H1 (cell line): ENCODE results near the gene UNC80. TPM values are rescaled to one million over a fixed set of nuclear protein-coding genes. Genes with fewer than 3 reads are reported as not detected.

Source experiments
- CTCF ChIA-PET: fragments of 300-600 bp; sonication (Branson Sonifier 250); formaldehyde crosslinking; loops from one replicate; lab custom pipeline; 2021; ENCODE audit not compliant: partially characterized antibody; lab: Charles Lee
- POLR2A ChIA-PET: fragments of 300-600 bp; sonication (Branson Sonifier 250); formaldehyde crosslinking; loops from one replicate; lab custom pipeline; 2021; ENCODE audit warnings: inconsistent platforms; ENCODE audit not compliant: partially characterized antibody; lab: Charles Lee
- DNase-seq, 2 experiments: peaks; one replicate each; pipeline versions ENCODE4 v3.0.0 to v3.0.0-alpha.2; 2010 to 2022; ENCODE audit warnings: low spot score in 2 of 2, low read depth in 1 of 2, mixed read lengths in 1 of 2
- FAIRE-seq: peaks from 2 replicates; lab custom pipeline; 2011; peaks lifted over from hg19 to GRCh38; lab: Jason Lieb, UNC
- H2AFZ ChIP-seq: 2 replicates; pipeline ENCODE4 v1.8.1; 2012; ENCODE audit warnings: low read length, inconsistent platforms
- H2AK5ac ChIP-seq: 2 replicates; pipeline ENCODE4 v1.6.1; 2013; ENCODE audit warnings: low read depth, low read length
- H2BK120ac ChIP-seq: replicated peaks from 2 replicates; pipeline ENCODE3; 2013; ENCODE audit warnings: low read depth, low read length, inconsistent platforms
- H2BK12ac ChIP-seq: 2 replicates; pipeline ENCODE4 v1.6.1; 2013; ENCODE audit warnings: low read depth, low read length
- H2BK15ac ChIP-seq: 2 replicates; pipeline ENCODE4 v1.6.1; 2013; ENCODE audit warnings: low read length
- H2BK20ac ChIP-seq: 2 replicates; pipeline ENCODE4 v1.6.1; 2013; ENCODE audit warnings: low read length
- H2BK5ac ChIP-seq: 2 replicates; pipeline ENCODE4 v1.6.1; 2013; ENCODE audit warnings: low read depth, low read length
- H3K14ac ChIP-seq: 2 replicates; pipeline ENCODE4 v1.6.1; 2013; ENCODE audit warnings: inconsistent platforms; ENCODE audit not compliant: insufficient read length
- H3K18ac ChIP-seq: 2 replicates; pipeline ENCODE4 v1.6.1; 2013; ENCODE audit warnings: low read length; ENCODE audit errors: extremely low read depth
- H3K23ac ChIP-seq: 2 replicates; pipeline ENCODE4 v1.6.1; 2013; ENCODE audit warnings: inconsistent platforms; ENCODE audit not compliant: insufficient read length
- H3K23me2 ChIP-seq: 2 replicates; pipeline ENCODE4 v1.6.1; 2013; ENCODE audit warnings: low read depth, low read length
- H3K27ac ChIP-seq: 2 replicates; pipeline ENCODE4 v1.6.1; 2011; ENCODE audit warnings: low read depth, low read length, inconsistent platforms
- H3K27me3 ChIP-seq, 4 experiments: replicated peaks in 1 of 4; 1 replicate in 1 of 4; 2 replicates in 3 of 4; pipeline versions ENCODE4 v1.6.1 to v1.8.1; 2011 to 2013; ENCODE audit warnings: low read length in 3 of 4, mild to moderate bottlenecking in 3 of 4, inconsistent platforms in 2 of 4, mixed read lengths in 2 of 4, moderate library complexity in 1 of 4; ENCODE audit not compliant: control insufficient read depth in 3 of 4, insufficient read depth in 3 of 4; ENCODE audit errors: extremely low read depth in 1 of 4
- H3K36me3 ChIP-seq, 4 experiments: 2 replicates each; pipeline versions ENCODE4 v1.6.1 to v1.8.1; 2011 to 2013; ENCODE audit warnings: mild to moderate bottlenecking in 4 of 4, low read length in 3 of 4, moderate library complexity in 2 of 4, control low read depth in 1 of 4, inconsistent platforms in 1 of 4; ENCODE audit not compliant: insufficient read depth in 4 of 4, control insufficient read depth in 2 of 4
- H3K4ac ChIP-seq: replicated peaks from 2 replicates; pipeline ENCODE3; 2013; ENCODE audit warnings: low read length, low read depth, mixed read lengths, inconsistent platforms; ENCODE audit not compliant: insufficient read length
- H3K4me1 ChIP-seq, 4 experiments: replicated peaks in 1 of 4; 1 replicate in 1 of 4; 2 replicates in 3 of 4; pipeline versions ENCODE4 v1.6.1 to v1.8.1; 2011 to 2013; ENCODE audit warnings: low read length in 3 of 4, inconsistent platforms in 2 of 4, mixed read lengths in 1 of 4; ENCODE audit not compliant: insufficient read depth in 4 of 4, control insufficient read depth in 3 of 4
- H3K4me2 ChIP-seq, 2 experiments: 2 replicates each; pipeline versions ENCODE4 v1.6.1 to v1.8.1; 2011 to 2013; ENCODE audit warnings: low read depth in 2 of 2, low read length in 2 of 2, control low read depth in 1 of 2, inconsistent platforms in 1 of 2, mild to moderate bottlenecking in 1 of 2; ENCODE audit not compliant: insufficient read depth in 1 of 2
- H3K4me3 ChIP-seq, 4 experiments: fragments of 200-600, 300-600 bp in 1 of 4; sonication (generic), shearing (Covaris generic), sonication (Bioruptor Twin) in 1 of 4; 2 replicates each; pipeline versions ENCODE4 v1.5.1 to v1.8.1; 2011 to 2016; ENCODE audit warnings: low read length in 4 of 4, low read depth in 3 of 4, control low read depth in 2 of 4, inconsistent platforms in 2 of 4, mild to moderate bottlenecking in 2 of 4, mixed read lengths in 1 of 4, moderate library complexity in 1 of 4; ENCODE audit not compliant: insufficient read depth in 2 of 4; ENCODE audit errors: extremely low read depth in 1 of 4
- H3K56ac ChIP-seq: replicated peaks from 2 replicates; pipeline ENCODE3; 2013; ENCODE audit warnings: low read depth, mild to moderate bottlenecking, mixed read lengths, low read length, inconsistent platforms; ENCODE audit not compliant: insufficient read length
- H3K79me1 ChIP-seq: 2 replicates; pipeline ENCODE4 v1.6.1; 2013; ENCODE audit warnings: low read depth, low read length, control low read depth
- H3K79me2 ChIP-seq, 2 experiments: 2 replicates each; pipeline versions ENCODE4 v1.6.1 to v1.8.1; 2012 to 2013; ENCODE audit warnings: low read length in 2 of 2, mild to moderate bottlenecking in 2 of 2, inconsistent platforms in 1 of 2; ENCODE audit not compliant: insufficient read depth in 2 of 2, control insufficient read depth in 1 of 2
- H3K9ac ChIP-seq, 4 experiments: replicated peaks in 1 of 4; 1 replicate in 1 of 4; 2 replicates in 3 of 4; pipeline versions ENCODE4 v1.6.1 to v1.8.1; 2011 to 2013; ENCODE audit warnings: low read depth in 3 of 4, low read length in 3 of 4, control low read depth in 2 of 4, mild to moderate bottlenecking in 2 of 4, moderate library complexity in 2 of 4, inconsistent platforms in 1 of 4; ENCODE audit errors: extremely low read depth in 1 of 4
- H3K9me3 ChIP-seq, 2 experiments: 2 replicates each; pipeline versions ENCODE4 v1.6.1 to v1.8.1; 2012 to 2013; ENCODE audit warnings: mild to moderate bottlenecking in 2 of 2, moderate library complexity in 2 of 2, control low read depth in 1 of 2, inconsistent platforms in 1 of 2, low read depth in 1 of 2, low read length in 1 of 2, mixed read lengths in 1 of 2; ENCODE audit not compliant: insufficient read depth in 2 of 2
- H4K20me1 ChIP-seq, 2 experiments: replicated peaks in 1 of 2; 2 replicates each; pipeline versions ENCODE3 to v1.8.1; 2011 to 2013; ENCODE audit warnings: inconsistent platforms in 2 of 2, low read length in 2 of 2, mild to moderate bottlenecking in 1 of 2; ENCODE audit not compliant: insufficient read depth in 2 of 2, control insufficient read depth in 1 of 2
- H4K5ac ChIP-seq: 2 replicates; pipeline ENCODE4 v1.6.1; 2013; ENCODE audit warnings: low read length, low read depth, mixed read lengths, inconsistent platforms; ENCODE audit not compliant: insufficient read length
- H4K8ac ChIP-seq: 2 replicates; pipeline ENCODE4 v1.8.0; 2013; ENCODE audit warnings: mild to moderate bottlenecking, moderate library complexity, low read length, inconsistent platforms; ENCODE audit not compliant: insufficient read depth; ENCODE audit errors: extremely low read depth
- H4K91ac ChIP-seq: replicated peaks from 2 replicates; pipeline ENCODE3; 2013; ENCODE audit warnings: low read length, mixed read lengths, inconsistent platforms; ENCODE audit not compliant: insufficient read length
- ATF3 ChIP-seq: IDR thresholded peaks from 2 replicates; pipeline ENCODE4 v1.6.1; 2011; ENCODE audit warnings: low read depth, mild to moderate bottlenecking, low read length; ENCODE audit not compliant: insufficient read depth
- CEBPB ChIP-seq: IDR thresholded peaks from 2 replicates; pipeline ENCODE4 v1.6.1; 2012; ENCODE audit warnings: low read depth, low read length
- GTF2F1 ChIP-seq: IDR thresholded peaks from 2 replicates; pipeline ENCODE4 v1.6.1; 2012; ENCODE audit warnings: low read depth, low read length, improper control_type of control experiment, borderline replicate concordance
- WGBS, 2 experiments: shearing (Covaris generic) in 1 of 2; methylation state at CpG; one replicate each; pipeline versions ENCODE4 v1.1.6 to v1.1.7; 2013 to 2015; ENCODE audit warnings: low lambda C conversion rate in 2 of 2, mixed read lengths in 2 of 2, inconsistent platforms in 1 of 2, low coverage in 1 of 2, missing lambda C conversion rate in 1 of 2; ENCODE audit not compliant: insufficient replicate concordance in 2 of 2, insufficient coverage in 1 of 2, insufficient read length in 1 of 2; ENCODE audit errors: extremely low coverage in 1 of 2, missing lambda C conversion rate in 1 of 2; 5-methylcytosine and 5-hydroxymethylcytosine counted together
- polyA plus RNA-seq, 7 experiments: library from polyadenylated mRNA; depleted of rRNA in 3 of 7; stranded (reverse) in 5 of 7; unstranded in 2 of 7; fragments of >200 nt in 5 of 7; fragments of 200-250 nt in 2 of 7; gene quantifications; 1 replicate in 5 of 7; 2 replicates in 1 of 7; 4 replicates in 1 of 7; pipeline versions ENCODE4 v1.2.1 to v1.2.3, GENCODE V29; 2011 to 2013; ENCODE audit warnings: missing spikeins in 2 of 7, mixed read lengths in 2 of 7
- total RNA-seq: library from RNA; stranded (reverse); fragmentation: NEBNext Ultra II Directional; extraction: Animal tissue kit (Norgen Biotek cat#: 25700); gene quantifications from 2 replicates; pipeline ENCODE4 v1.2.1, GENCODE V29; 2021

Gene UNC80
- total and polyA plus RNA-seq, 2 of the 8 experiments (the other 6 are each of a cell fraction or from before 2014, with no cell fraction given), result 0.53 to 0.56 TPM

- Histone ChIP-seq H4K20me1 (no peaks in the 10 kb centered on the region), H2AK5ac (no peak overlapping the region)
- POLR2A ChIA-PET, result no interaction called here
These were observed 18.6 kb downstream of the UNC80 start for GRCh38 chr2:209790066-209790728.

More at GRCh38 chr2:209790066-209790728, 18.6 kb downstream of the UNC80 start:
- TF ChIP-seq CEBPB (no peak), ATF3 (no peak), GTF2F1 (no peak)
- TF ChIP-seq, all 59 proteins: peak for 0
- Histone ChIP-seq H3K27ac (no peak overlapping the region), H2BK15ac (no peak overlapping the region), H2BK120ac (no peak overlapping the region), H2BK20ac (no peak overlapping the region), H4K8ac (no peak overlapping the region), H4K91ac (no peak overlapping the region), H2BK12ac (no peak overlapping the region), H3K23me2 (no peaks in the 10 kb centered on the region), H3K27me3 (no peaks in the 10 kb centered on the region), H3K79me1 (no peaks in the 10 kb centered on the region), H3K23ac (no peak overlapping the region), H3K79me2 (no peaks in the 10 kb centered on the region), H2BK5ac (no peak overlapping the region), H3K4me3 (no peak overlapping the region), H3K18ac (no peak overlapping the region; the same call in 1 of the 2 replicates), H3K4me2 (no peak overlapping the region), H3K9ac (no peak overlapping the region), H4K5ac (no peak overlapping the region), H3K9me3 (no peaks in the 10 kb centered on the region), H3K36me3 (no peaks in the 10 kb centered on the region), H2AFZ (no peak overlapping the region), H3K4ac (no peak overlapping the region), H3K14ac (no peak overlapping the region), H3K4me1 (peaks cover 0 to 4% (median 0%) of the 10 kb centered on the region in 4 experiments; a peak in 1 of 7 replicates), H3K56ac (no peak overlapping the region)
- FAIRE-seq (no peak), DNase-seq (no peak)
- whole genome bisulfite sequencing, 2 experiments, result 69% methylated on average over 6 of the region's 6 CpGs; no CpG with 5 or more reads in 1 of the 2 experiments
- CTCF ChIA-PET, result interaction anchor here (0.5 to 1.5 kb wide), 3 partner anchors 130 to 238 kb away, joined by 4 to 5 read pairs (median 5); no protein-coding TSS in a partner anchor
